Activated effector memory CD4-positive, alpha-beta T cell treated with anti-CD3 and anti-CD28 coated beads, Interleukin-2, amount 50 U/mL, for 16 hours (primary cell): Measurements from ENCODE around the gene RPEL1.
"Not testable (repeated sequence)": the region's sequence is repeated elsewhere in the genome, so short reads cannot be mapped to it uniquely, and the experiment has no call there.

Experiments used
- DNase-seq: peaks from one replicate; pipeline ENCODE4 v3.0.0-alpha.2; 2020

The RPEL1 gene

DNA sequence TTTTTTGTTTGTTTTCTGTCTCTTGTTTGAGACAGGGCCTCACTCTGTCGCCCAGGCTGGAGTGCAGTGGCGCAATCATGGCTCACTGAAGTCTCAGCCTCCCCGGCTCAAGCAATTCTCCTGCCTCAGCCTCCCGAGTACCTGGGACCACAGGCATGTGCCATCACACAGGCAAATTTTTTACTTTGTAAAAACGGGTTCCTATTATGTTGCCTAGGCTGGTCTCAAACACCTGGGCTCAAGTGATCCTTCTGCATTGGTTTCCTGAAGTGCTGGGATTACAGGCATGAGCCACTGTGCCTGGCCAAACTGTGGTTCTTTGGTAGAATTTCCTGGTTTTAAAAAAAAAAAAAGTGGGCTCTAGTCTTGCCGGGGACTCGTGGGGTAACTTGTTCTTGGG lies at the start of gene RPEL1:
Gene RPEL1 (plus strand): TSS at position 301 of the 400 bp plus-strand sequence. CDS start 110 bp downstream, outside the sequence.
- not testable (repeated sequence) for DNase-seq

DNA sequence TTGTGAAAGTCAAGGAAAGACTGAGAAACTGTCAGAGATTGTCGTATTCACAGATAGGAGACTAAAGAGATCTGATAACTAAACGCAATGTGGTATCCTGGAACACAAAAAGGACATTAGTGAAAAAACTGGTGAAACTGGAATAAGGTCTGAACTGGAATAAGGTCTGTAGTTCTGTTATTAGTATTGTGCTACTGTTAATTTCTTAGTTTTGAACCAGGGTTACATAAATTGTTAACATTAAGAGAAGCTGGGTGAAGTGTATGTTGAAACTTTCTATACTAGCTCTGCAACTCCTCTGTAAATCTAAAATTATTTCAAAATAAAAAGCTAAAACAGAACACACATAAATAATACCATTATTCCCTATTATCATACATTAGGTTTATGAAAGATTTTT lies 49.2 kb upstream of the RPEL1 start:
- DNase-seq = no peak

DNA sequence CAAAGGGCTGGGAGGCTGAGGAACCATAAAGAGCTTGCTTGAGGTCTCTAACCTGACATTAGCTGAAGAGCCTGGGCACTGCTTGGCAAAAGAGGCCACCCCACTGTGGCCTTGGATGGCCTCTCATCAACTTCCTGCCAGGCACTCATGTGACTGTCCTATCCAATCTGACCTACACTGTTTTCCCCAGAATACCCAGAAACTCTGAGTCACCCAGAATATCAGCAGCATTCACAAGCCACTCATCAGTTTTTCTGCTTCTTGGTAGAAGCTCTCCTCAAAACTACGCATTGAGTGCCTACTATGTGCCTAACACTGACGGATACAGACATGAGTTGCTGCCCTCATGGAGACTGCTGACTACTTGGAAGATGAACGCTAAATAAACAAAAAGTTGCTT lies 48.5 kb upstream of the RPEL1 start:
- DNase-seq = no peak

DNA sequence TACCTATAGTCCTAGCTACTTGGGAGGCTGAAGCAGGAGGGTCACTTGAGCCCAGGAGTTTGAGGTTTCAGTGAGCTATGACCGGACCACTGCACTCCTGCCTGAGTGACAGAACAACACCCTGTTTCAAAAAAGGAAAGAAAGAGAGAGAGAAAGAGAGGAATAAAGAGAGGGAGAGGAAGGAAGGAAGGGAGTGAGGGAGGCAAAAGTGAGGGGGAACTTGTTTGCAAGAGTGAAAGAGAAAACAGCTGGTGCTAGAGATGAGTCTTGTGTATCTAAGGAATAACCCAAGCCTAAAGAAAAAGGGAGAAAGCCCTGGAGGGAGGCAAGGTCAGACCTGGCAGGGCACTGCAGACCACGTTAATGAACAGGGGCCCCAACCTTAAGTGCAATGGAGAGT lies 47.8 kb upstream of the RPEL1 start:
- no peak for DNase-seq

DNA sequence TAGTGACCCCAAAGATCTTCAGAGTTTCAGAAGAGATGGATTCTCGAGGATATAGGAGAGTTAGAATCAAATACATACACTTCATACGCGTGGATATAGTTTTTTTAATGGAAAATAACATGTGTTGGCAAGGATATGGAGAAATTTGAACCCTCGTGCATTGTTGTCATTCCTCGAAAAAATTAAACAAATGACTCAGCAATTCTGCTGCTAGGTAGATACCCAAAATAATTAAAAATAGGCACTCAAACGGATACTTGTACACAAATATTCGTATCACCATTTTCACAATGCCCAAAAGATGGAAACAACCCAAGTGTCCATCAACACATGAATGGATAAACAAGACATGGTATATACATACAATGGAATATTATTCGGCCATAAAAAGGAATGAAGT lies 47.0 kb upstream of the RPEL1 start:
- DNase-seq = no peak

DNA sequence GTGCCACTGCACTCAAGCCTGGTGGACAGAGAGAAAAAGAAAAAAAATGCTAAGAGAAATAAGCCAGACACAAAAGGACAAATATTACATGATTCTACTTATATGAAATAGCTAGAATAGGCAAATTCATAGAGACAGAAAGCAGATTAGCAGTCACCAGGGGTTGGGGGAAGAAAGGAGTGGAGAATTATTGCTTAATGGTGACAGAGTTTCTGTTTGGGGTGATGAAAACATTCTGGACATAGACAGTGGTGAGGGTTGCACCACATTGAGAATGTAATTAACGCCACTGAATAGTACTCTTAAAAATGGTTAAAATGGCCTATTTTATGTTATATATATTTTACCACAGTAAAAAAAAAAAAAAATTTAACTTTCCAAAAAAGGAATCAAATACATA lies 46.2 kb upstream of the RPEL1 start:
- no peak for DNase-seq

DNA sequence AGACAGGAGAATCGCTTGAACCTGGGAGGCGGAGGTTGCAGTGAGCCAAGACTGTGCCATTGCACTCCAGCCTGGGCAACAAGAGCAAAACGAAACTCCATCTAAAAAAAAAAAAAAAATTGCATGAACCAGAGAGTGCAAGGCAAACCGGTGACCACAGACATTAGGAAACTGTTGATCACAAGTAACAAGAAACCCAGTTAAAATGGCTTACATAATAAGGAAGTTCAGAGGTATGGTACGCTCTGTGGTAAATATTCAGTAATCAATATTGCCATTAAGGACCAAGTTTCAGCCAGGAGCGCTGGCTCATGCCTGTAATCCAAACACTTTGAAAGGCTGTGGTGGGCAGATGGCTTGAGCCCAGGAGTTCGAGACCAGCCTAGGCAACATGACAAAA lies 43.4 kb upstream of the RPEL1 start:
- DNase-seq = no peak

DNA sequence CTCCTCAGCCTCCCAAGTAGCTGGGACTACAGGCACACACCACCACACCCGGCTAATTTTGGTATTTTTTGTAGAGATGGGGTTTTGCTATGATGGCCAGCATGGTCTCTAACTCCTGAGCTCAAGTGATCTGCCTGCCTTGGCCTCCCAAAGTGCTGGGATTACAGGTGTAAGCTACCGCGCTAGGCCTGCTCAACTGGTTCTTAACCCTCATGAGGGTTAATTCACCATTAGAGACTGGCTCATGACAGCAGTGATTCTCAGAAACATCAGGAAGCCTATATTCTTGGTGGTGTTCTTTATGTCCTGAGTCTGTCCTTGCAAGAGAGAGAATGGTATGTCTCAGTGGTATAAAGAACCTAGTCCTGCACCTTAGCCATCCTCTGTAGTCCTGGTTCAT lies 42.2 kb upstream of the RPEL1 start:
- no peak for DNase-seq

DNA sequence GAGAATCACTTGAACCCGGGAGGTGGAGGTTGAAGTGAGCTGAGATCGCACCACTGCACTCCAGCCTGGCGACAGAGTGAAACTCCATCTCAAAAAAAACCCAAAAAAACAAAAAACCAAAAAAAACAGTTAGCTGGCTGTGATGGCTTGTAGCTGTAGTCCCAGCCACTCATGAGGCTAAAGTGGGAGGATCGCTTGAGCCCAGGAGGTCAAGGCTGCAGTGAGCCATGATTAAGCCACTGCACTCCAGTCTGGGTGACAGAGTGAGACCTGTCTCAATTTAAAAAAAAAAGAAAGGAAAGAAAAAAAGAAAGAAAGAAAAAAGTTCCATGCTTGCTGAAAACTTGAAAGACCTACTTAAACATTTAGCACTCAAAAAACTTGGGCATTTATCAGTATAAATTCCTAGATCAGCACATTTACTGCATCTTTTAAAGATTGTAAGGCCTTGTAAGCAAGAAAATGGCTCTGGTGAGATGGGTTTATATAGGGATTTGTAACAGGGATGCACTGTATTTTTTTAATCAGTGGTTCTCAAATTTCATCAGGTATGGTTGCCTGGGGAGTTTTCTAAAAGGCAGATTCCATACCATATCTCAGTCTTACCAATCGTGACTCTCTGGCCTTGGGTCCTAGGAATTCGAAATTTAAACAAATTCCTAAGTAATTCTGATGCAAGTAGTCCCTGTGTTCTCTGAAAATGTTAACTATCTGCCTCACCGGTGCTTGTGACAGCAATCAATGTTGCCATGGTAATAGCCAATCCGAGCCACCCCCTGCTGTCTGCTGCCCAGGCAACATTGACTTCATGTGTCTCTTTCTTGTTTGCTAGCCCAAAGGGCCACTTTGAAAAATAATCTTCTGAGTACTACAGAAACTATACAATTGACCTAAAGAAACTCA lies 41.1 kb upstream of the RPEL1 start:
- no peak for DNase-seq

DNA sequence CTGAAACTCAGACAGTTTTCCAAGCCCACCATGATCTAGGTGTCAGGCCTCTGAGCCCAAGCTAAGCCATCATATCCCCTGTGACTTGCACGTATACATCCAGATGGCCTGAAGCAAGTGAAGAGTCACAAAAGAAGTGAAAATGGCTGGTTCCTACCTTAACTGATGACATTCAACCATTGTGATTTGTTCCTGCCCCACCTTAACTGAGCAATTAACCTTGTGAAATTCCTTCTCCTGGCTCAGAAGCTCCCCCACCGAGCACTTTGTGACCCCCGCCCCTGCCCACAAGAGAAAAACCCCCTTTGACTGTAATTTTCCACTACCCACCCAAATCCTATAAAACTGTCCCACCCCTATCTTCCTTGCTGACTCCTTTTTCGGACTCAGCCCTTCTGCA lies 40.3 kb upstream of the RPEL1 start:
- not testable (repeated sequence) for DNase-seq

DNA sequence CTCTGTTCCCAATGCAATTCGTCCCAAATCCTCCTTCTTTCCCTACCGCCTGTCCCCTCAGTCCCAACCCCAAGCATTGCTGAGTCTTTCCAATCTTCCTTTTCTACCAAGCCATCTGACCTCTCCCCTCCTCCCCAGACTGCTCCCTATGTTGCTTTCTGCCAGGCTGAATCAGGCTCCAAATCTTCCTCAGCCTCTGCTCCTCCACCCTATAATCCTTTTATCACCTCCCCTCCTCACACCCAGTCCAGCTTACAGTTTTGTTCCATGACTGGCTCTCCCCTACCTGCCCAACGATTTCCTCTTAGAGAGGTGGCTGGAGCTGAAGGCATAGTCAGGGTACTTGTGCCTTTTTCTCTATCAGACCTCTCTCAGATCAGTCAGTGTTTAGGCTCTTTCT lies 39.0 kb upstream of the RPEL1 start:
- not testable (repeated sequence) for DNase-seq

DNA sequence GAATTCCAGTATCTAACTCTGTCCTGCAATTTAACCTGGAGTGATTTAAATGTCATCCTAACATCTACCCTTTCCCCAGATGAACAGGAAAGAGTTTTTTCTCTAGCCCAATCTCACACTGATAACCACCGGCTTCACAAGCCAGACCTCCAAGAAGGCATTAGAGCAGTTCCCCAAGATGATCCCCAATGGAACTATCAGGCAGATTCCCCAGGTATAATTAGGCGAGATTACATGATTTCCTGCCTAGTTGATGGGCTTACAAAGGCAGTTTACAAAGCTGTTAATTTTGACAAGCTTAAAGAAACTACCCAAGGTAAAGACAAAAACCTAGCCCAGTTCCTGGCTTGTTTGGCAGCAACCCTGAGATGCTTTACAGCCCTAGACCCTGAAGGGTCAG lies 38.5 kb upstream of the RPEL1 start:
- no peak for DNase-seq

DNA sequence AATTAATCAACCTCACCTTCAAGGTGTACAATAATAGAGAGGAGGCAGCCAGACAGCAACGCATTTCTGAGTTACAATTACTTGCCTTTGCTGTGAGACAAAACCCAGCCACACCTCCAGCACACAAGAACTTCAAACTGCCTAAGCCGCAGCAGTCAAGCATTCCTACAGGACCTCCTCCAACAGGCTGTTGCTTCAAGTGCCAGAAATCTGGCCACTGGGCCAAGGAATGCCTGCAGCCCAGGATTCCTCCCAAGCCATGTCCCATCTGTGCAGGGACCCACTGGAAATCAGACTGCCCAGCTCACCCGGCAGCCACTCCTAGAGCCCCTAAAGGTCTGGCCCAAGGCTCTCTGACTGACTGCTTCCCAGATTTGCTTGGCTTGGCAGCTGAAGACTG lies 38.0 kb upstream of the RPEL1 start:
- not testable (repeated sequence) for DNase-seq

DNA sequence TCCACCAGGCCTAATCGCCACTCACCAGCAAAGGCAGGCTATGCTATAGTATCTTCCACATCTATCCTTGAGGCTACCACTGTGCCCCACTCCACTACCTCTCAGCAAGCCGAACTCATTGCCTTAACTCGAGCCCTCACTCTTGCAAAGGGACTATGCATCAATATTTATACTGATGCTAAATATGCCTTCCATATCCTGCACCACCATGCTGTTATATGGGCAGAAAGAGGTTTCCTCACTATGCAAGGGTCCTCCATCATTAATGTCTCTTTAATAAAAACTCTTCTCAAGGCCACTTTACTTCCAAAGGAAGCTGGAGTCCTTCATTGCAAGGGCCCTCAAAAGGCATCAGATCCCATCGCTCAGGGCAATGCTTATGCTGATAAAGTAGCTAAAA lies 35.4 kb upstream of the RPEL1 start:
- DNase-seq = not testable (repeated sequence)

DNA sequence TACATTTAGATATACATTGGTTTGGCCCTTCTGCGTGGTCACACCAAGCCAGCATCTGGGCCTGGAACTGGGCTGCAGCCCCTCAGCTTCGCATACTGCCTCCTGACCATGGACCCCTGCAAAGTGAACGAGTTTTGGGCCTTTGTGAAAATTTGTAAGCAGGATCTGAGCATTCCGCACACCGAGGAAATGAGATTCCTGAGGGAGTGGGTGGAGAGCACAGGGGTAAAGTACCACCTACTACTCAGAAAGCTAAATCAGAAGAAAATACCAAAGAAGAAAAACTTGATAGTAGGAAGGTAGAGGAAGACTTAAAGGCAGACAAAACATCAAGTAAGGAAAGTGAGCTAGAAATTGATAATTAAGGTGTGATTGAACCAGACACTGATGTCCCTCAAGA lies 30.1 kb upstream of the RPEL1 start:
- no peak for DNase-seq

DNA sequence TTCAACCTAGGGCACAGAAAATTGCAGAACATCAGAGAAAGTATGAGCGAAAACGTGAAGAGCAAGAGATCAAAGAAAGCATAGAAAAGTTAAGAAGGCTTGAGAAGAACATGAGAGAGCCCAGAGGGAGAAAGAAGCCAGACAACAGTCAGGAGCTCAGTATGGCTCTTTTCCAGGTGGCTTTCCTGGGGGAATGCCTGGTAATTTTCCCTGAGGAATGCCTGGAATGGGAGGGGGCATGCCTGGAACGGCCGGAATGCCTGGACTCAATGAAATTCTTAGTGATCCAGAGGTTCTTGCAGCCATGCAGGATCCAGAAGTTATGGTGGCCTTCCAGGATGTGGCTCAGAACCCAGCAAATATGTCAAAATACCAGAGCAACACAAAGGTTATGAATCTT lies 29.3 kb upstream of the RPEL1 start:
- DNase-seq = not testable (repeated sequence)

DNA sequence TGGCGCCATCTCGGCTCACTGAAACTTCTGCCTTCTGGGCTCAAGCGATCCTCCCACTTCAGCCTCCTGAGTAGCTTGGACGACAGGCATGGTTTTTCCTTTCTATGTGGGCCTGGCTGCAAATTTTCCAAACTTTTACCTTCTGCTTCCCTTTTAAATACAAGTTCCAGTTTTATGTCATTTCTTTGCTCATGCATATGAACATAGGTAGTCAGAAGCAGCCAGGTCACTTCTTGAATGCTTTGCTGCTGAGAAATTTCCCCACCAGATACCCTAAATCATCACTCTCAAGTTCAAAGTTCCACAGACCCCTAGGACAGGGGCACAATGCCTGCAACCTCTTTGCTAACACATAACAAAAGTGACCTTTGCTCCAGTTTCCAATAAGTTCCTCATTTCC lies 21.6 kb upstream of the RPEL1 start:
- DNase-seq = no peak

DNA sequence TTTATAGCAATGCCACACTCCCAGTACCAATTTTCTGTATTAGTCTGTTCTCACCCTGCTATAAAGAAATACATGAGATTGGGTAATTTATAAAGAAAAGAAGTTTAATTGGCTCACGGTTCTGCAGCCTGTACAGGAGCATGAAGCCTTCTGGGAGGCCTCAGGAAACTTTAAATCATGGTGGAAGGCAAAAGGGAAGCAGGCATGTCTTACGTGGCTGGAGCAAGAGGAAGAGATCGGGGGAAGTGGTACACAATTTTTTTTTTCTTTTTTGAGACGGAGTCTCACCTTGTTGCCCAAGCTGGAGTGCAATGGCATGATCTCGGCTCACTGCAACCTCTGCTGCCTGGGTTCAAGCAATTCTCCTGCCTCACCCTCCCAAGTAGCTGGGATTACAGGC lies 21.0 kb upstream of the RPEL1 start:
- not testable (repeated sequence) for DNase-seq

DNA sequence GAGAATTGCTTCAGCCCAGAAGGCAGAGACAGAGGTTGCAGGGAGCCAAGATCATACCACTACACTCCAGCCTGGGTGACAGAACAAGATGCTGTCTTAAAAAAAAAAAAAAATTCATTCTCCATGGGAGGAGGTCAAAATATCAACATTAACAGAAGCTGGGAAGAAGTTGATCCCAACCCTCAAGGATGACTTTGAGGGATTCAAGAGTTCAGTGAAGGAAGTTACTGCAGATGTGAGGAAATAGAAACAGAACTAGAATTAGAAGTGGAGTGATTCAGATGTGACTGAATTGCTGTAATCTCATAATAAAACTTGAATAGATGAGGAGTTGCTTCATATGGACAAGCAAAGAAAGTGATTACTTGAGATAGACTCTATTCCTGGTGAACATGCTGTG lies 19.7 kb upstream of the RPEL1 start:
- DNase-seq = no peak

DNA sequence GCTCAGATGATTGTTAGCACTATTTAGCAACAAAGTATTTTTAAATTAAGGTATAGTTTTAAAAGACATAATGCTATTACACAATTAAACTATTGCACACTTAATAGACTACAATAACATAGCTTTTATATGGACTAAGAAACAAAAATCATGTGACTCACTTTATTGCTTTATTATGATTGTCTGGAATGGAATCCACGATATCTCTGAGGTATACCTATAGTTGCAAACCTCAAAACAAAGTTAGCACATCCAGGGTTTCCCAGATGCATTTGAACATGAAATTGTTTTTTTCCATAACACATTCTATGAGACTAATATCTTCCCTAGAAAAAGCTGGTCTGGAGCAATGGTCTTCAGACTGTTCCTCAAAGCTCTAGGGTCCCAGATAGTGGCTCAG lies 18.3 kb upstream of the RPEL1 start:
- DNase-seq = no peak

DNA sequence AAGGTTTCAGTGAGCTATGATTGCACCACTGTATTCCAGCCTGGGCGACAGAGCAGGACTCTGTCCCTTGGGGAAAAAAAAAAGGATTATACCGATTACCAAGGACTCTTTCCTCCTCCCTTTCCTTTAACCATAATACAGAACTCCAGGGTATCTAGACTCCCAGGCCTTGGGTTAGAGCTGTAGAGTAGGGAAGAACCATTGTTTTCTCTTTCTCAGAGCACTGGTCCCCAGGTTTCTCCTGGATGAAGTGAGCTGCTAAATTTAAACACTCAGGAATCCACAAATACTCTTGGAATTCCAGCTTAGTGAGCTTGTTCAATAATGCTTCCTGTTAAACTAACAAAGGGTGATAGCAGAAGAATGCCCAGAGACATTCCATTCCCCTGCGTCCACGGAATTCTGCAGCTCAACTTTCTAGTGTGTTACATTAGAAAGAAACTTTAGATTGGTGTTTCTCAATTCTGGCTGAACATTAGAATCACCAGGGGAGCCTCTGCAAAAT lies 14.6 kb upstream of the RPEL1 start:
- DNase-seq = no peak

DNA sequence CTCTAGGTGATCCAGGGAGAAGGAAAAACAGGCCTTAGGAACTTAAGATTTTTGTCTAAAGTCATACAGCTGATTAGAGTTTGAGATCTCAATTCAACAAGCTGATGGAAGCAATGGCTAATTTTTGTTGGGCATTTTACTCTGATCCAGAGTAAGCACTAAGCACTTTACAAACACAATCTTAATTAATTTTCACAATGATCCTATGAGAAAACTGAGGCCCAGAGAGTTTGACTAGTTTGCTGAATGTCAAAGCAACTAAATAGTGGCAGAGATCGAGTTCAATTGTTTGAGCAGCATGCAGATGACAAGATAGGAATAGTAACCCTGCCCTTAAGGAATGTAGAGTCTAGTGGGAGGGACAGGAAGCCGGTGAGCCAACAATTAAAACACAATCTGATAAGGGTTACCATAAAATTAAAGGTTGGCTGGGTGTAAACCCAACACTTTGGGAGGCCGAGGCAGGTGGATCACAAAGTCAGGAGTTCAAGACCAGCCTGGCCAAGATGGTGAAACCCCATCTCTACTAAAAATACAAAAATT lies 13.5 kb upstream of the RPEL1 start:
- DNase-seq = no peak

DNA sequence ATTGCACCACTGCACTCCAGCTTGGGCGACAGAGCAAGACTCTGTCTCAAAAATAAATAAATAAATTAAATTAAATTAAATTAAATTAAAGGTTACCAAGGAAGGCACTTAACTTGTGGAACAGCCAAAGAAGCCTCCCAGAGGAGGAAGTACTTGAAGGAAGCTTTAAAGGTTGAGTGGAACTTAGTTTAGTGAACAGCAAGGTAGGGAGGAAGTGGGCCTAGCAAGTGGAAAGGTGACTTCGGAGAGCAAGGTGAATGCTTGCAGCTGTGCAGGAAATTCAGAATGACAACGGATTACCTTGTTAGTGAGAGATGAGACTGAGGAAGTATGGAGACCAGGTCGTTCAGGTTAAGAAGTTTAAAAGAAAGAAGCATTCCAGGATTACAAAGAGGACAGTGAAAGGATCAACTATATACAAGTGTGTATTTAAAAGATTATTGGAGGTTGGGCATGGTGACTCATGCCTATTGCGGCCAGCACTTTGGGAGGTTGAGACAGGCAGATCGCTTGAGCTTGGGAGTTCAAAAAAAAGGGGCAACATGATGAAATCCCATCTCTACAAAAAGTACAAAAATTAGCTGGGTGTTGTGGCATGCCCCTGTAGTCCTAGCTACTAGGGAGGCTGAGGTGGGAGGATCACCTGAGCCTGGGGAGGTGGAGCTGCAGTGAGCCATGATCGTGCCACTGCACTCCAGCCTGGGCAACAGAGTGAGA lies 12.8 kb upstream of the RPEL1 start:
- DNase-seq = no peak

DNA sequence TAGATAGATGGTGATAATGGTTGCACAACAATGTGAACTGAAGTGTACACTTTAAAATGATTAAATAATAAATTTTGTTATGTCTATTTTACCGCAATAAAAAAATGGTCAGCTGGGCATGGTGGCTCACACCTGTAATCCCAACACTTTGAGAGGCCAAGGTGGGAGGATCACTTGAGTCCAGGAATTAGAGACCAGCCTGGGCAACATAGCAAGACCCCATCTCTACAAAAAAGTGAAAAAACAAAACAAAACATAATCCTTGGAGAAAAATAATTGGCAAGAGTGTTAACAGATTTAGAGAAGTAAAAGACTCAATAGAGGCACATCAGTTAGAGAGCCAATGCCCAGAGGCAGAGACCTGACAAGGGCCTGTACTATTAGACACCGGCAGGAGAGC lies 9.9 kb upstream of the RPEL1 start:
- no peak for DNase-seq
